SJCRH30 (cell line): Measurements from ENCODE around the gene SIGLEC1. TPM values are rescaled to one million over a fixed set of nuclear protein-coding genes. Genes with fewer than 3 reads are reported as not detected.

Experiments used
- DNase-seq, 2 experiments: peaks; one replicate each; pipeline ENCODE4 v3.0.0-alpha.2; 2015 to 2020
- H3K27ac ChIP-seq: fragments of 250-450 bp; sonication (Bioruptor Pico); 2 replicates; pipeline ENCODE4 v1.5.1; 2020; ENCODE audit warnings: mild to moderate bottlenecking, moderate library complexity
- H3K27me3 ChIP-seq: fragments of 250-450 bp; sonication (Bioruptor Pico); 2 replicates; pipeline ENCODE4 v1.5.1; 2020; ENCODE audit warnings: mild to moderate bottlenecking, moderate library complexity
- H3K36me3 ChIP-seq: fragments of 250-450 bp; sonication (Bioruptor Pico); 2 replicates; pipeline ENCODE4 v1.5.1; 2020; ENCODE audit warnings: mild to moderate bottlenecking, moderate library complexity
- H3K4me1 ChIP-seq: fragments of 250-450 bp; sonication (Bioruptor Pico); 2 replicates; pipeline ENCODE4 v1.5.1; 2020; ENCODE audit warnings: mild to moderate bottlenecking, moderate library complexity
- H3K4me3 ChIP-seq: fragments of 250-450 bp; sonication (Bioruptor Pico); 2 replicates; pipeline ENCODE4 v1.5.1; 2020; ENCODE audit warnings: mild to moderate bottlenecking, moderate library complexity
- H3K9me3 ChIP-seq: fragments of 250-450 bp; sonication (Bioruptor Pico); replicated peaks from 2 replicates; pipeline ENCODE4 v1.5.1; 2020; ENCODE audit warnings: mild to moderate bottlenecking, moderate library complexity
- total RNA-seq: library from RNA; depleted of rRNA; stranded (reverse); fragments of >200 nt; shearing (Covaris generic); gene quantifications from 2 replicates; pipeline ENCODE4 v1.2.3, GENCODE V29; 2014

SIGLEC1 gene
- total RNA-seq, 1 experiment from 2014 or later = 0.02 TPM

- no peaks in the 10 kb centered on the region for H3K36me3 ChIP-seq
- H3K4me3 ChIP-seq = no peak overlapping the region
- peaks cover 13% of the 10 kb centered on the region for H3K4me1 ChIP-seq
- H3K27ac ChIP-seq = no peak overlapping the region
- no peaks in the 10 kb centered on the region; the same call in 1 of the 2 replicates for H3K9me3 ChIP-seq
- H3K27me3 ChIP-seq = no peaks in the 10 kb centered on the region
- DNase-seq = no peak
These were observed 21.1 kb downstream of the SIGLEC1 start for GRCh38 chr20:3691306-3691705.

- H3K27ac ChIP-seq = no peak overlapping the region
- no peak overlapping the region for H3K4me3 ChIP-seq
- no peaks in the 10 kb centered on the region for H3K9me3 ChIP-seq
- H3K4me1 ChIP-seq = peaks cover 16% of the 10 kb centered on the region
- no peaks in the 10 kb centered on the region for H3K36me3 ChIP-seq
- H3K27me3 ChIP-seq = no peaks in the 10 kb centered on the region
- DNase-seq = no peak
These were observed 22.0 kb downstream of the SIGLEC1 start for GRCh38 chr20:3690413-3690812.

GRCh38 chr20:3689978-3690377 is 22.4 kb downstream of the SIGLEC1 start:
- no peaks in the 10 kb centered on the region for H3K27me3 ChIP-seq

GRCh38 chr20:3687655-3688054 is 24.7 kb downstream of the SIGLEC1 start:
- peak in 1 of 2 experiments; percentile 56 for DNase-seq
- Histone ChIP-seq H3K27ac (no peak overlapping the region), H3K4me1 (peaks cover 16% of the 10 kb centered on the region)

More at GRCh38 chr20:3689978-3690377, 22.4 kb downstream of the SIGLEC1 start:
- H3K4me1 ChIP-seq = peaks cover 16% of the 10 kb centered on the region
- H3K27ac ChIP-seq = no peak overlapping the region
- H3K9me3 ChIP-seq = no peaks in the 10 kb centered on the region
- no peak for DNase-seq
- H3K4me3 ChIP-seq = no peak overlapping the region
- no peaks in the 10 kb centered on the region for H3K36me3 ChIP-seq

GRCh38 chr20:3686867-3687321 is 25.5 kb downstream of the SIGLEC1 start:
- Histone ChIP-seq H3K36me3 (no peaks in the 10 kb centered on the region), H3K4me3 (no peak overlapping the region), H3K9me3 (no peaks in the 10 kb centered on the region), H3K4me1 (peaks cover 16% of the 10 kb centered on the region), H3K27me3 (no peaks in the 10 kb centered on the region), H3K27ac (peak overlapping the region; percentile 19; the same call in 1 of the 2 replicates)
- DNase-seq = peak; percentile 41 to 62

More at GRCh38 chr20:3687655-3688054, 24.7 kb downstream of the SIGLEC1 start:
- no peaks in the 10 kb centered on the region for H3K36me3 ChIP-seq
- H3K4me3 ChIP-seq = no peak overlapping the region
- no peaks in the 10 kb centered on the region for H3K27me3 ChIP-seq
- no peaks in the 10 kb centered on the region for H3K9me3 ChIP-seq

- H3K27me3 ChIP-seq = no peaks in the 10 kb centered on the region
- no peak overlapping the region for H3K4me3 ChIP-seq
- no peaks in the 10 kb centered on the region for H3K36me3 ChIP-seq
- H3K27ac ChIP-seq = peak overlapping the region; percentile 19; the same call in 1 of the 2 replicates
- peaks cover 16% of the 10 kb centered on the region for H3K4me1 ChIP-seq
- no peaks in the 10 kb centered on the region for H3K9me3 ChIP-seq
- DNase-seq = peak in 1 of 2 experiments; percentile 43
These were observed 26.0 kb downstream of the SIGLEC1 start for GRCh38 chr20:3686421-3686820.

GRCh38 chr20:3685341-3685740 is 27.1 kb downstream of the SIGLEC1 start:
- H3K36me3 ChIP-seq = no peaks in the 10 kb centered on the region
- no peaks in the 10 kb centered on the region for H3K9me3 ChIP-seq
- no peak overlapping the region for H3K27ac ChIP-seq
- peaks cover 20% of the 10 kb centered on the region for H3K4me1 ChIP-seq
- H3K27me3 ChIP-seq = no peaks in the 10 kb centered on the region
- no peak for DNase-seq
- no peak overlapping the region for H3K4me3 ChIP-seq

GRCh38 chr20:3681931-3682781 is 30.2 kb downstream of the SIGLEC1 start, which contains the start of gene ADAM33:
Gene ADAM33, minus strand, starts transcription at chr20:3682010. Its CDS starts 6 bp downstream, at chr20:3682004.
- peaks cover 16% of the 10 kb centered on the region for H3K4me1 ChIP-seq

GRCh38 chr20:3681352-3681930 is 31.0 kb downstream of the SIGLEC1 start:
- Histone ChIP-seq H3K27ac (no peak overlapping the region), H3K4me3 (no peak overlapping the region)

More at GRCh38 chr20:3681931-3682781, 30.2 kb downstream of the SIGLEC1 start, which contains the start of gene ADAM33:
- Histone ChIP-seq H3K27ac (no peak within 1 kb of the TSS), H3K27me3 (no peaks in the 10 kb centered on the region), H3K9me3 (no peaks in the 10 kb centered on the region), H3K4me3 (no peak within 1 kb of the TSS), H3K36me3 (no peaks in the 10 kb centered on the region)
- DNase-seq = no peak

GRCh38 chr20:3680701-3681351 is 31.6 kb downstream of the SIGLEC1 start:
- Histone ChIP-seq H3K27me3 (no peaks in the 10 kb centered on the region), H3K4me3 (no peak overlapping the region), H3K9me3 (no peaks in the 10 kb centered on the region), H3K4me1 (peaks cover 4% of the 10 kb centered on the region), H3K27ac (no peak overlapping the region), H3K36me3 (no peaks in the 10 kb centered on the region)
- peak; percentile 34 to 50 for DNase-seq

More at GRCh38 chr20:3681352-3681930, 31.0 kb downstream of the SIGLEC1 start:
- Histone ChIP-seq H3K4me1 (peaks cover 9% of the 10 kb centered on the region), H3K27me3 (no peaks in the 10 kb centered on the region), H3K36me3 (no peaks in the 10 kb centered on the region), H3K9me3 (no peaks in the 10 kb centered on the region)
- no peak for DNase-seq

- H3K27me3 ChIP-seq = no peaks in the 10 kb centered on the region
- H3K27ac ChIP-seq = no peak overlapping the region
- no peaks in the 10 kb centered on the region for H3K9me3 ChIP-seq
- H3K36me3 ChIP-seq = no peaks in the 10 kb centered on the region
- peak in 1 of 2 experiments; percentile 42 for DNase-seq
- H3K4me3 ChIP-seq = no peak overlapping the region
- H3K4me1 ChIP-seq = peaks cover 3% of the 10 kb centered on the region
These were observed 32.4 kb downstream of the SIGLEC1 start for GRCh38 chr20:3679749-3680700.

- no peak overlapping the region for H3K27ac ChIP-seq
These were observed 33.3 kb downstream of the SIGLEC1 start for GRCh38 chr20:3678856-3679720.

GRCh38 chr20:3678198-3678597 is 34.2 kb downstream of the SIGLEC1 start:
- no peaks in the 10 kb centered on the region for H3K27me3 ChIP-seq
- peaks cover 3% of the 10 kb centered on the region for H3K4me1 ChIP-seq
- DNase-seq = no peak
- H3K27ac ChIP-seq = no peak overlapping the region
- H3K4me3 ChIP-seq = no peak overlapping the region
- H3K36me3 ChIP-seq = no peaks in the 10 kb centered on the region
- no peaks in the 10 kb centered on the region for H3K9me3 ChIP-seq

More at GRCh38 chr20:3678856-3679720, 33.3 kb downstream of the SIGLEC1 start:
- Histone ChIP-seq H3K4me3 (no peak overlapping the region), H3K36me3 (no peaks in the 10 kb centered on the region), H3K4me1 (peaks cover 3% of the 10 kb centered on the region), H3K27me3 (no peaks in the 10 kb centered on the region), H3K9me3 (no peaks in the 10 kb centered on the region)
- no peak for DNase-seq
